PC-3 (cell line): Measurements from ENCODE around the gene FOXRED1. TPM values are rescaled to one million over a fixed set of nuclear protein-coding genes. Genes with fewer than 3 reads are reported as not detected.

ENCODE experiments used
- ATAC-seq: fragments of 200-7000 bp; cut with Tn5 transposase; 2 replicates; pipeline ENCODE4 v1.9.1; 2020; ENCODE audit warnings: mild to moderate bottlenecking, moderate library complexity
- BruUV-seq: library from RNA; stranded (reverse); fragments of 400-500 nt; replicated peaks from 2 replicates; lab custom pipeline; 2021; lab: Mats Ljungman, UMichigan
- CTCF ChIA-PET: fragments of 300-600 bp; sonication (Branson Sonifier 250); formaldehyde crosslinking; loops from one replicate; lab custom pipeline; 2022; ENCODE audit warnings: antibody characterized with exemption; lab: Charles Lee
- POLR2A ChIA-PET: fragments of 300-600 bp; sonication (Branson Sonifier 250); formaldehyde crosslinking; loops from one replicate; lab custom pipeline; 2022; ENCODE audit warnings: antibody characterized with exemption; ENCODE audit not compliant: unreplicated experiment; lab: Charles Lee
- DNase-seq: peaks from one replicate; pipeline ENCODE4 v3.0.0-alpha.2; 2015
- H2AFZ ChIP-seq: fragments of 300-600 bp; sonication (generic); 2 replicates; pipeline ENCODE4 v1.6.0; 2016; ENCODE audit warnings: antibody characterized with exemption, low read length
- H3F3A ChIP-seq: fragments of 300-600 bp; sonication (generic); one replicate; pipeline ENCODE4 v1.6.0; 2017; ENCODE audit warnings: antibody characterized with exemption, low read length, control low read depth, mild to moderate bottlenecking; ENCODE audit not compliant: unreplicated experiment
- H3K27ac ChIP-seq: fragments of 300-600 bp; sonication (generic); 2 replicates; pipeline ENCODE4 v1.5.1; 2016; ENCODE audit warnings: mild to moderate bottlenecking, low read length
- H3K27me3 ChIP-seq: fragments of 300-600 bp; sonication (generic); 2 replicates; pipeline ENCODE4 v1.6.1; 2016; ENCODE audit warnings: low read length, mixed read lengths
- H3K36me3 ChIP-seq: fragments of 300-600 bp; sonication (generic); 2 replicates; pipeline ENCODE4 v1.6.1; 2016; ENCODE audit warnings: low read depth, mixed run types, low read length, mixed read lengths
- H3K4me1 ChIP-seq: fragments of 300-600 bp; sonication (generic); 2 replicates; pipeline ENCODE4 v1.5.1; 2016; ENCODE audit warnings: low read length; ENCODE audit not compliant: insufficient read depth
- H3K4me2 ChIP-seq: fragments of 300-600 bp; sonication (generic); 2 replicates; pipeline ENCODE4 v1.6.0; 2016; ENCODE audit warnings: low read length
- H3K4me3 ChIP-seq: fragments of 300-600 bp; sonication (generic); 2 replicates; pipeline ENCODE4 v1.5.1; 2016; ENCODE audit warnings: mild to moderate bottlenecking, low read length, mixed read lengths
- H3K79me2 ChIP-seq: fragments of 300-600 bp; sonication (generic); 2 replicates; pipeline ENCODE4 v1.6.1; 2017; ENCODE audit warnings: low read length, mixed read lengths
- H3K9ac ChIP-seq: fragments of 300-600 bp; sonication (generic); 2 replicates; pipeline ENCODE4 v1.6.0; 2016; ENCODE audit warnings: mild to moderate bottlenecking, low read length
- H3K9me2 ChIP-seq: fragments of 300-600 bp; sonication (generic); replicated peaks from 2 replicates; pipeline ENCODE4 v1.6.1; 2016; ENCODE audit warnings: mixed run types, low read length, mixed read lengths
- H3K9me3 ChIP-seq: fragments of 300-600 bp; sonication (generic); 2 replicates; pipeline ENCODE4 v1.6.1; 2016; ENCODE audit warnings: low read length, mixed read lengths
- H4K20me1 ChIP-seq: fragments of 300-600 bp; sonication (generic); 2 replicates; pipeline ENCODE4 v1.6.1; 2016; ENCODE audit warnings: low read length, mixed read lengths
- CTCF ChIP-seq: fragments of 300-600 bp; sonication (generic); conservative IDR thresholded peaks from 2 replicates; pipeline ENCODE4 v1.5.1; 2017; ENCODE audit warnings: antibody characterized with exemption, low read depth, mild to moderate bottlenecking, low read length
- EZH2 ChIP-seq: fragments of 300-600 bp; sonication (generic); IDR thresholded peaks from one replicate; pipeline ENCODE4 v1.6.1; 2017; ENCODE audit warnings: antibody characterized with exemption, mild to moderate bottlenecking, low read length; ENCODE audit not compliant: unreplicated experiment
- EZH2phosphoT487 ChIP-seq: fragments of 300-600 bp; sonication (generic); IDR thresholded peaks from 2 replicates; pipeline ENCODE4 v1.6.1; 2018; ENCODE audit warnings: mild to moderate bottlenecking, antibody characterized with exemption, low read length, borderline replicate concordance
- intact Hi-C: fragments of 100-400 bp; cut with micrococcal nuclease; formaldehyde crosslinking; loops from 2 replicates; pipeline ENCODE4 v1.9.0; 2023
- total RNA-seq: library from RNA; depleted of rRNA; stranded (reverse); fragments of >200 nt; gene quantifications from 2 replicates; pipeline ENCODE4 v1.2.3, GENCODE V29; 2014

Gene FOXRED1
- total RNA-seq, 1 experiment from 2014 or later: 55.6 TPM

- H3K36me3 ChIP-seq: peaks cover 11% of the 10 kb centered on the region; the same call in 1 of the 2 replicates
- no peak overlapping the region for H3K9ac ChIP-seq
- H2AFZ ChIP-seq: no peak overlapping the region
- ATAC-seq: no peak
- peaks cover 4% of the 10 kb centered on the region; the same call in 1 of the 2 replicates for H3K79me2 ChIP-seq
- BruUV-seq: no TSS peak
- intact Hi-C loops: no loop called here
- H4K20me1 ChIP-seq: no peaks in the 10 kb centered on the region
- no peaks in the 10 kb centered on the region for H3K9me2 ChIP-seq
- H3F3A ChIP-seq: no peaks in the 10 kb centered on the region
- ChIA-PET POLR2A (no interaction called here), CTCF (no interaction called here)
- no peaks in the 10 kb centered on the region for H3K9me3 ChIP-seq
- no peak overlapping the region for H3K4me3 ChIP-seq
- H3K27ac ChIP-seq: no peak overlapping the region
- DNase-seq: no peak
- no peak overlapping the region for H3K4me2 ChIP-seq
- H3K4me1 ChIP-seq: no peaks in the 10 kb centered on the region
- no peaks in the 10 kb centered on the region for H3K27me3 ChIP-seq
- no peak for TF ChIP-seq EZH2phosphoT487
- no peak for TF ChIP-seq EZH2
- no peak for TF ChIP-seq CTCF
These were observed 28.1 kb downstream of the FOXRED1 start for GRCh38 chr11:126297004-126297403.

DNA sequence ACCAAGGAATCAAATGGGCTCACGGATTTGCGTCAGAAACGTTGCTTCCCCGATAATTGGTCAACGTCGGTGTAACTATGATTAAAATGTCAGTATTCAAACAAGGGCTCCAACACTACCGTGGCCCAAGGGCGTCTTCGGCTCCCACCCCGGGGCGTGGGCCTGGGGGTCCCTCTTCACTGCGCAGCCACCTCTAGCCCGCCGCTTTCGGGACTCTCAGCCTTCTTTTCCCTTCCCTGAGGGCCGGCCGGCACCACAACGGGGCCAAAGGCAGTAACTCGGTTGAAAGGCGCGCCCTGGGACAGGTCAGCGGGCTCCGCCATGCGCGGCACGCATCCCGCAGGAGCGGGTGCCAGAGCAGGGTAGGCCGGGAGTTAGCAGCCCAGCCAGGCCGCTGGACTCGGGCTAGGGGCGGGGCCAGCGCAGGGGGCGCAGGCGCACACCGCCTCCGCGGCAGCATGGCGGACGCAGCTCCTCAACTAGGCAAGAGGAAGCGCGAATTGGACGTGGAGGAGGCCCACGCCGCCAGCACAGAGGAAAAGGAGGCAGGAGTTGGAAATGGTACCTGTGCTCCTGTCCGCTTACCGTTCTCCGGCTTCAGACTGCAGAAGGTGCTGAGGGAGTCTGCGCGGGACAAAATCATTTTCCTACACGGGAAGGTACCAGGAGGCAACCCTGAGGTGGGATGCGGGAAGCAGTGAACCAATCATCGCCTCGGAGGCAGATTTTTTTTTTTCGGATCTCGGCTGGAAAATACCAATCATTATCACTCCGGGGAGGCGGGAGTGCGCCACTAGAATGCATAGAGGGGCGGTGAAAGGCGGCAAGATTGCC lies 34.9 kb downstream of the FOXRED1 start, which contains the start of gene DCPS:
TSS of gene DCPS (plus strand) at position 438 of the 834 bp plus-strand sequence. CDS start at position 459, 21 bp downstream.
- peaks cover 39% of the 10 kb centered on the region for H3K79me2 ChIP-seq
- no TSS peak for BruUV-seq
- H3K9me2 ChIP-seq: no peaks in the 10 kb centered on the region
- no peaks in the 10 kb centered on the region for H3K27me3 ChIP-seq
- DNase-seq (peak; percentile 95), ATAC-seq (peak; percentile 96)
- no peak for TF ChIP-seq EZH2phosphoT487
- ChIA-PET CTCF (no interaction called here), POLR2A (no interaction called here)
- 0 out of 2 replicates have a peak, but pooled peaks cover 3% of the 10 kb centered on the region for H3K36me3 ChIP-seq
- intact Hi-C loops: loop anchor here (1.0 to 5.0 kb wide), 3 partner anchors 35 to 176 kb away; partner anchors contain the start of gene FOXRED1
- peaks cover 25% of the 10 kb centered on the region for H3K4me1 ChIP-seq
- no peaks in the 10 kb centered on the region for H3F3A ChIP-seq
- no peaks in the 10 kb centered on the region for H4K20me1 ChIP-seq
- peak within 1 kb of the TSS; percentile 95 for H3K9ac ChIP-seq
- peak within 1 kb of the TSS; percentile 78 for H3K4me3 ChIP-seq
- peak within 1 kb of the TSS; percentile 75 for H3K27ac ChIP-seq
- H3K4me2 ChIP-seq: peak within 1 kb of the TSS; percentile 91
- peak within 1 kb of the TSS; percentile 90 for H2AFZ ChIP-seq
- H3K9me3 ChIP-seq: no peaks in the 10 kb centered on the region

- Histone ChIP-seq H3K79me2 (peaks cover 39% of the 10 kb centered on the region), H3K4me3 (peak overlapping the region; percentile 78), H3K9me2 (no peaks in the 10 kb centered on the region), H3K4me2 (peak overlapping the region; percentile 91), H4K20me1 (no peaks in the 10 kb centered on the region), H3K9me3 (no peaks in the 10 kb centered on the region), H3K4me1 (peaks cover 25% of the 10 kb centered on the region), H3K27ac (peak overlapping the region; percentile 75), H3K27me3 (no peaks in the 10 kb centered on the region), H3K9ac (peak overlapping the region; percentile 95), H2AFZ (peak overlapping the region; percentile 90), H3K36me3 (0 out of 2 replicates have a peak, but pooled peaks cover 3% of the 10 kb centered on the region), H3F3A (no peaks in the 10 kb centered on the region)
- POLR2A ChIA-PET: no interaction called here
- DNase-seq: no peak
- peak; percentile 27 for ATAC-seq
- BruUV-seq: TSS peak; percentile 73
- CTCF ChIA-PET: no interaction called here
- TF ChIP-seq EZH2phosphoT487 (no peak), CTCF (no peak), EZH2 (no peak)
- intact Hi-C loops: loop anchor here (1.0 to 5.0 kb wide), 2 partner anchors 98 to 176 kb away; no protein-coding TSS in a partner anchor
These were observed 35.6 kb downstream of the FOXRED1 start for GRCh38 chr11:126304457-126305075.
